ENCODE data around the gene PNMA3.
"Not testable (repeated sequence)": the region's sequence is repeated elsewhere in the genome, so short reads cannot be mapped to it uniquely, and the experiment has no call there.

Gene PNMA3, protein sequence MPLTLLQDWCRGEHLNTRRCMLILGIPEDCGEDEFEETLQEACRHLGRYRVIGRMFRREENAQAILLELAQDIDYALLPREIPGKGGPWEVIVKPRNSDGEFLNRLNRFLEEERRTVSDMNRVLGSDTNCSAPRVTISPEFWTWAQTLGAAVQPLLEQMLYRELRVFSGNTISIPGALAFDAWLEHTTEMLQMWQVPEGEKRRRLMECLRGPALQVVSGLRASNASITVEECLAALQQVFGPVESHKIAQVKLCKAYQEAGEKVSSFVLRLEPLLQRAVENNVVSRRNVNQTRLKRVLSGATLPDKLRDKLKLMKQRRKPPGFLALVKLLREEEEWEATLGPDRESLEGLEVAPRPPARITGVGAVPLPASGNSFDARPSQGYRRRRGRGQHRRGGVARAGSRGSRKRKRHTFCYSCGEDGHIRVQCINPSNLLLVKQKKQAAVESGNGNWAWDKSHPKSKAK

GRCh38 chrX:153055871-153056749, at the start of gene PNMA3:
PNMA3 (plus strand) TSS chrX:153056470; CDS start chrX:153057056, 586 bp downstream.
- DNase-seq (ENCODE audit: low read depth in 2 of 2): no peak

- DNase-seq (ENCODE audit: low read depth in 2 of 2): not testable (repeated sequence)
Measured at GRCh38 chrX:153017174-153017573, 39.1 kb upstream of the PNMA3 start.

DNA sequence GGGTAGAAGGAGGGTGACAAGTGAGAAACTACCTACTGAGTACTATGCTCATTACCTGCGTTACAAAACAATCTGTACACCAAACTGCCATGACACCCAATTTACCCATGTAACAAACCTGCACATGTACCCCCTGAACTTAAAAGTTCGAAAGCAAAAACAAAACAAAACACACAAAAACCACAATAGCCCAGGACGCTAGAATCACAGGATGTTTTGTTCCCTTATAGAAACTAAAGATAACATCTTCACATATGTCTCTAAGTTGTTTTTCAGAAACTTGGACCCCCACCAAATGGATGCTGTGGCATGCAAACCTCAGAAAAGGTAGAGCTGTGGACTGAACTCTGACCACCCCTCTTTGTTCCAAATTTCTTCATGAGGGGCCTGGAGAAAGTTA, 37.1 kb upstream of the PNMA3 start:
- DNase-seq (ENCODE audit: low read depth in 2 of 2): no peak

- DNase-seq (ENCODE audit: low read depth in 2 of 2): not testable (repeated sequence)
Measured at GRCh38 chrX:153026501-153026900, 29.8 kb upstream of the PNMA3 start.

- DNase-seq (ENCODE audit: low read depth in 2 of 2): not testable (repeated sequence)
Measured at GRCh38 chrX:153028487-153028886, 27.8 kb upstream of the PNMA3 start.

- no peak for DNase-seq (ENCODE audit: low read depth in 2 of 2)
Measured at GRCh38 chrX:153029162-153029561, 27.1 kb upstream of the PNMA3 start.

DNA sequence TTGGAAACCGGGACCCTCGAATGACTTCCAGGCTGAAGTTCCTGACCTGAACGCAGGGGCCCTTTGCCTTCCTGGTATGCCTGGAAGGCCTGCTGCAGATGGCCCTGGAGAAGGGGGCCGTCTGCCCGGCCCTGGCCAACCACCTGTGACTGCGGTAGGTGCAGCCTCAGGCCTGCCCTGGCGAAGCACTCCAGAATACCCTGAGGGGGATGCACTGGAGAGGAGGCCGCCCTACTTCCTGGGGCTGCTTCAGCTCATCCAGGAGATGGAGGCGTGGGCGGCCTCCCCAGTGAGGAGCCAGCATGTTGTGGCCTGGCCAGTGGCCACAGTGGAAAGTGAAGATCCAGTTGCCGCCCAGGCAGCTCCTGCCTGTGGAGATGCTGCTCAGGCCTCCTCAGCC, 26.4 kb upstream of the PNMA3 start:
- no peak for DNase-seq (ENCODE audit: low read depth in 2 of 2)

DNA sequence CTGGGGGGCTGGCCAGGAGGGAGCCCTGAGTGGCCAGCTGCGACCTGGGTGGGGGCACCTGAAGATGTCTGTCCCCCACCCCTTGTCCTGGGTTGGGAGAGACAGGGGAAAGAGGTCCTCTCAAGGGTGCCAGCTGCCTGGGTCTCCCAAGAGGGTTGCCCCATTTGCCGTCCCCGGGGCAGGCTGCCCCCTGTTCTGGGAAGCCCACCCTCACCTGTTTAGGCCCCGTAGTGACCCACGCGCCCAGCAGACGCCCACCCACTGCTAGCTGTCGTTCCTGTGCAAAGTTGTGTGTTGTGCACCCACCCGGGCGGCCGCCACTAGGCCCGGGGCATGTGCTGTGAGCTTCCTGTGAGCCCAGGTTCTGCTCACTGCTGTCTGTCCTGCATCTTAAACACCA, 25.5 kb upstream of the PNMA3 start:
- no peak for DNase-seq (ENCODE audit: low read depth in 2 of 2)

DNA sequence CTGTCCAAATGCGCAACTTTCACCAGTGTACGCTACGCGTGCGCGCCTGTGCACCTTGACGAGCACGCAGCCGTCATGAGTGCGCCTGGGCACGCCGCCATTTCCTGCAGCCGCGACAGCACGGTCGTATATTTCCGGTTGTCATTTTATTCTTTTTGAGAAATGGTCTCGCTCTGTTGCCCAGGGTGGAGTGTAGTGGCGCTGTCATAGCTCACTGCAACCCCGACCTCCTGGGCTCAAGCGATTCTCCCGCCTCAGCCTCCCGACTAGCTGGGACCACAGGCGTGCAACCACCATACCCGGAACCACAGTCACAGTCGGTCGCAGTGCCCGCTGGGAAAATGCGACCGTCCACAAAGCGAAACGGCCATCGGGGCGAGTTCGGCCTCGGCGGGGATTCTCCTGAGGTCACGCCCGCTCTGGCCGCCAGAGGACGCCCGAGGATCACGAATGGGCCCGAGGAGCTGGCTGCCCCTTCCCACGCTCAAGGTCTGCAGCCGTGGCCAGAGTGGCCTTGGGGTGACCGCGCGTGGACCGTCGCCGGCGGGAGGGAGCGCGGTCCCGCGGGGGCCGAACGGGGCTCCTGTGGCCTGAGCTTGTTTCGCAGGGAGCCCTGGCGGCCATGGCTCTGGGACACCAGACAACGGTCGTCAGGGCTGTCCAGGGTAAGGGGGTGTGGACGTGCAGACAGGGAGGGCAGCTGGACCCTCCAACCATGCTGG, 23.7 kb upstream of the PNMA3 start:
- DNase-seq (ENCODE audit: low read depth in 2 of 2): peak; percentile 38

- no peak for DNase-seq (ENCODE audit: low read depth in 2 of 2)
Measured at GRCh38 chrX:153049093-153049492, 7.2 kb upstream of the PNMA3 start.

GRCh38 chrX:153052534-153052933, 3.7 kb upstream of the PNMA3 start:
- DNase-seq (ENCODE audit: low read depth in 2 of 2): no peak

GRCh38 chrX:153057281-153057680, 1.0 kb downstream of the PNMA3 start:
- DNase-seq (ENCODE audit: low read depth in 2 of 2): no peak

DNA sequence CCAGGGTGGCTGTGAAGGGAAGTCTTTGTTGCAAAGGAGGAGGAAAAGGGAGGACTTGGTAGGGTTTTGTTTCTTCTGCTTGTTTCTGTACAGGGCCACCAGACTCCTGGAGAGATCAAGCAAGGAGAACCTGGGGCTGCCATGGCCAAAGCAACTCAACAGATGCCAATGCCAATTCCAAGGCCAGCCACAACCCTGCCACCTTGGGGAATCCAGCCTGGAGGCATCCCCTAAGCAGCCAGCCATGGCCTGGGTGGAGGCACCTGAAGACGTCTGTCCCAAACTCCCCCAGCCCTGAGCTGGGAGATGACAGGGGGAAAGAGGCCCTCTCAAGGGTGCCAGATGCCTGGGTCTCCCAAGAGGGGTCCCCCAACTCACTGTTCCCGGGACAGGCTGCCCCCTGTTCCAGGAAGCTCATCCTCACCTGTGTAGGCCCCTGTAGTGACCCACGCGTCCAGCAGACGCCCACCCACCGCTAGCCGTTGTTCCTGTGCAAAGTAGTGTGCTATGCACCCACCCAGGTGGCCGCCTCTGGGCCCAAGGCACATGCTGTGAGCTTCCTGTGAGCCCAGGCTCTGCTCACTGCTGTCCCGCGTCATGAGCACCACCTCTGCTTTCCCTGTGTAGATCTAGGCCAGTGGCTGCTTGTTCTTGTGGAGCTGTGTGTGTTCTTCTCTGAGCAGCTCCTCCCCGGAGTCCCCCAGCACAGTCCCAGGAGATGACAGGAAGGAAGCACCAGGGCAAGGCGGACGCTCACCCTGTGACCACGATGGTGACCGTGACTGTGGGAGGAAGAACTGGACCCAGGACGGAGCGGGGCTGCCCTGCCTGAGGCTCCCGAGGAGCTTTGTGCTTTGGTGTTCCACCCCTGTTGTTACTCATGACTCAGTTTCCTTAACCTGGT, 3.2 kb downstream of the PNMA3 start:
- DNase-seq (ENCODE audit: low read depth in 2 of 2): no peak

- no peak for DNase-seq (ENCODE audit: low read depth in 2 of 2)
Measured at GRCh38 chrX:153060095-153060445, 3.8 kb downstream of the PNMA3 start.

- no peak for DNase-seq (ENCODE audit: low read depth in 2 of 2)
Measured at GRCh38 chrX:153061732-153062131, 5.5 kb downstream of the PNMA3 start.

GRCh38 chrX:153063315-153063714, 7.0 kb downstream of the PNMA3 start:
- no peak for DNase-seq (ENCODE audit: low read depth in 2 of 2)

GRCh38 chrX:153064061-153064460, 7.8 kb downstream of the PNMA3 start:
- DNase-seq (ENCODE audit: low read depth in 2 of 2): no peak

DNA sequence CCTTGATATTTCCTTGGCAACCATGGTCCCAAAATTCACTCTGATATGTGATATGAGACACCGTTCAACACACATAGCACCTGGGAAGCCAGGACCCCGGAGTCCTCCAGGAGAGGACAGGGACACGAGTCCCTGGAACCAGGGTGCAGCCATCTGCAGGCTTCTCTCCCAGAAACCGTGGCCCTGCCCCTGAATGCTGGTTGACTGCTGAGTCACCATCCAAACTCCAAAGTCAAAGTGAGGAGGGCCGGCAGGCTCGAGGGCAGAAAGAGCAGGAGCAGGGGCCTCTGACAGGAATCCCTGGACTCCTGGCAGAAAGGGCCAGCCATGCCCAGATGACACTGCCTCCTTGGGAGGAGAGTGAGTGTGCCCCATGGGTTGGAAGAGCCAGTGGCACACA, 9.1 kb downstream of the PNMA3 start:
- DNase-seq (ENCODE audit: low read depth in 2 of 2): no peak

DNA sequence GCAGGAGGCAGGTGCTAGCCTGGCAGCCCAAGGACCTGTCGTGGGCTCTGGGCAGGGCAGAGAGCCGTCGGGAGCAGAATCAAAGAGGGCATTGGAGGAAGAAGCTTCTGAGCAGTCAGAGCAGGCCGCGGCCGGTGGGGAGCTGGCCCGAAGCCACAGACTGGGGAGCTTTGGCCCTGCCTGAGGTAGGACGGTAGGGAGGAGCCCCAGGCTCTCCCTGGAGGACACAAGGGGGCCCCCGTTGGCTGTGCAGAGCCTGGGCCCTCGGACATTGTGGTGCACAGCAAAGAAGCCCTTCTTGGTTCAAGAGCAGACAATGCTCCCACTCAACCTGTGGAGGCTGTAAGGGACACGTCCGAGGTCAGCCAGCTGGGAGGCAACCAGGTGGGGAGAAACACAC, 10.1 kb downstream of the PNMA3 start:
- not testable (repeated sequence) for DNase-seq (ENCODE audit: low read depth in 2 of 2)

DNA sequence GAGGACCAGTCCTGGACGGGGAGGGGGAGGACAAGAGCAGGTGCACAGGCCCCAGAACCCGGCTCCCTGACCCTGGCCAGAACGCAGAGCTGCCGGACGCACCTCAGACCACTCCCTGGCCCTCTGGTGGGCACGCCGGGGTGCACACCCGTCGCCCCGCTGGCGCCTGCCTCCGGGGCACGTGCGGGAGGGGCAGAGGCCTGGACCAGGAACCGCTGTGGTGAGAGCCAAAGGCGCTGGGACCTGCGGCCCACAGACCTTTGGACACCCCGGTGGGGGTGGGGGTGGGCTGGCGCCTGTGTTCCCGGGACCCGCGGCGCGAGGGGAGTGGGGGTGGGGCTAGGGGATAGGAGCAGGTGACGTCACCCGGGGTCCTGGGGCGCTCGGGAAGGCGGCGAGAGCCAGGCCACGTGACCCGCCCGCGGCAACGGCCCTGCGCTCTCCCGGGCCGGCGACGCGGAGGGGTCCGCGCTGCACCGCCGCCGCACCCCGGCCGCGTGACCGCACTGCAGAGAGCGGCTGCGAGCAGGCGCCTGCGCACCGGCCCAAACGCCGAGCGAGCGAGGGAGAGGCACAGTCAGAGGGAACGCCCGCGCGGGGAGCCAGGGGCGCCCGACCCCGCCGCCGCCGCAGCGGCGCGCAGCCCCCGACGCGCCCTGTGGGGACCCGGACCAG, 15.8 kb downstream of the PNMA3 start, which contains the start of gene PNMA6A:
Gene PNMA6A (plus strand): TSS at position 546 of the 675 bp plus-strand sequence. CDS start 609 bp downstream, outside the sequence.
- not testable (repeated sequence) for DNase-seq (ENCODE audit: low read depth in 2 of 2)

Measured in stimulated activated CD8-positive, alpha-beta memory T cell treated with anti-CD3 and anti-CD28 coated beads, Interleukin-15, amount 100 ng/mL, for 48 hours (primary cell).